Testis (tissue), 3 donors: Measurements from ENCODE around the gene PAK6. TPM values are rescaled to one million over a fixed set of nuclear protein-coding genes. Genes with fewer than 3 reads are reported as not detected.

ENCODE experiments used
- DNase-seq: peaks from one replicate; pipeline ENCODE4 v3.0.0-alpha.2; 2019
- H3K27ac ChIP-seq, 2 donors: fragments of 200-600 bp; sonication (generic); one replicate each; pipeline ENCODE4 v1.5.1; 2019
- H3K27me3 ChIP-seq: fragments of 200-600 bp; sonication (generic); one replicate; pipeline ENCODE4 v1.5.1; 2019
- H3K36me3 ChIP-seq: fragments of 200-600 bp; sonication (generic); one replicate; pipeline ENCODE4 v1.5.1; 2017; ENCODE audit warnings: low read depth; ENCODE audit errors: missing control alignments
- H3K4me1 ChIP-seq: fragments of 200-600 bp; sonication (generic); one replicate; pipeline ENCODE4 v1.5.1; 2019
- H3K4me3 ChIP-seq, 2 donors: fragments of 200-600 bp; sonication (generic); one replicate each; pipeline ENCODE4 v1.5.1; 2017 to 2019
- H3K9me3 ChIP-seq: fragments of 200-600 bp; sonication (generic); one replicate; pipeline ENCODE4 v1.5.1; 2017
- CTCF ChIP-seq, 3 experiments: fragments of 450-650 bp in 2 of 3; fragments of 200-600 bp in 1 of 3; sonication (generic) in 1 of 3; IDR thresholded peaks; one replicate each; pipeline ENCODE4 v1.5.1; 2016 to 2019; ENCODE audit warnings: antibody characterized with exemption in 3 of 3, mild to moderate bottlenecking in 2 of 3, moderate library complexity in 1 of 3
- POLR2A ChIP-seq: fragments of 450-650 bp; IDR thresholded peaks from one replicate; pipeline ENCODE4 v1.6.1; 2017; ENCODE audit warnings: antibody characterized with exemption, mild to moderate bottlenecking, moderate library complexity
- WGBS, 2 donors: methylation state at CpG; one replicate each; pipeline ENCODE4 v1.1.5; 2018; 5-methylcytosine and 5-hydroxymethylcytosine counted together
- intact Hi-C: fragments of 100-400 bp; cut with DNase I; formaldehyde crosslinking; loops from one replicate; pipeline ENCODE4 v1.15.1; 2023; ENCODE audit warnings: low total_unique reads
- polyA plus RNA-seq: library from polyadenylated mRNA; stranded (reverse); fragments of 350-450 nt; fragmentation: Illumina TruSeq; extraction: RNeasy Lipid Tissue Mini Kit (QIAGEN cat#74804); gene quantifications from one replicate; pipeline ENCODE4 v1.2.3, GENCODE V29; 2014; ENCODE audit warnings: low read depth, low replicate concordance; ENCODE audit not compliant: insufficient read depth
- total RNA-seq, 2 donors: library from RNA; depleted of rRNA; stranded (reverse); fragments of >200 nt; gene quantifications; one replicate each; pipeline ENCODE4 v1.2.3, GENCODE V29; 2016

Gene PAK6
- total and polyA plus RNA-seq, 3 donors from 2014 or later = 47.4 to 245 (median 140) TPM

GRCh38 chr15:40310993-40311392 is 72.1 kb downstream of the PAK6 start:
- TF ChIP-seq POLR2A (no peak), CTCF (IDR thresholded peaks at IDR 0.05) (no peak)
- WGBS, 2 donors = 76 to 91% methylated on average over 3 of the region's 3 CpGs
- DNase-seq = no peak
- no peaks in the 10 kb centered on the region for H3K27me3 ChIP-seq
- intact Hi-C loops = no loop called here
- peaks cover 6% of the 10 kb centered on the region for H3K4me1 ChIP-seq
- H3K36me3 ChIP-seq = no peaks in the 10 kb centered on the region
- no peak overlapping the region for H3K4me3 ChIP-seq
- no peak overlapping the region for H3K27ac ChIP-seq
- H3K9me3 ChIP-seq = no peaks in the 10 kb centered on the region

GRCh38 chr15:40312370-40313158 is 73.7 kb downstream of the PAK6 start:
- Histone ChIP-seq H3K27me3 (no peaks in the 10 kb centered on the region), H3K4me1 (peaks cover 6% of the 10 kb centered on the region), H3K36me3 (no peaks in the 10 kb centered on the region), H3K27ac (no peak overlapping the region), H3K4me3 (no peak overlapping the region), H3K9me3 (no peaks in the 10 kb centered on the region)
- WGBS, 2 donors = 88 to 95% methylated on average over 10 of the region's 10 CpGs
- intact Hi-C loops = no loop called here
- DNase-seq = no peak
- TF ChIP-seq CTCF (IDR thresholded peaks at IDR 0.05) = no peak
- TF ChIP-seq POLR2A = no peak

- Histone ChIP-seq H3K4me1 (peaks cover 6% of the 10 kb centered on the region), H3K9me3 (no peaks in the 10 kb centered on the region), H3K27ac (no peak overlapping the region), H3K4me3 (no peak overlapping the region), H3K36me3 (no peaks in the 10 kb centered on the region), H3K27me3 (no peaks in the 10 kb centered on the region)
- intact Hi-C loops = no loop called here
- DNase-seq = peak; percentile 56
- no peak for TF ChIP-seq POLR2A
- TF ChIP-seq CTCF (IDR thresholded peaks at IDR 0.05) = no peak
- WGBS, 2 donors = 53 to 55% methylated on average over 10 of the region's 10 CpGs
Observed at GRCh38 chr15:40313531-40314398, 74.9 kb downstream of the PAK6 start.

GRCh38 chr15:40314723-40315276 is 75.9 kb downstream of the PAK6 start:
- no peak overlapping the region for H3K27ac ChIP-seq
- DNase-seq = no peak
- WGBS, 2 donors = 85 to 92% methylated on average over 3 to 4 of the region's 4 CpGs

More at GRCh38 chr15:40314723-40315276, 75.9 kb downstream of the PAK6 start:
- no peaks in the 10 kb centered on the region for H3K36me3 ChIP-seq
- no peak overlapping the region for H3K4me3 ChIP-seq
- TF ChIP-seq CTCF (IDR thresholded peaks at IDR 0.05) = no peak
- no peak for TF ChIP-seq POLR2A
- intact Hi-C loops = no loop called here
- H3K4me1 ChIP-seq = peaks cover 6% of the 10 kb centered on the region
- H3K27me3 ChIP-seq = no peaks in the 10 kb centered on the region
- no peaks in the 10 kb centered on the region for H3K9me3 ChIP-seq
